Endometrium (tissue), 2 donors: ENCODE results near the gene SDF2L1.
"Not testable (repeated sequence)": the region's sequence is repeated elsewhere in the genome, so short reads cannot be mapped to it uniquely, and the experiment has no call there.

Experiments
- FAIRE-seq: peaks from 2 replicates; lab custom pipeline; 2012; peaks lifted over from hg19 to GRCh38; lab: Jason Lieb, UNC
- donor health status: control.
- donor health status: control.

SDF2L1 gene, protein sequence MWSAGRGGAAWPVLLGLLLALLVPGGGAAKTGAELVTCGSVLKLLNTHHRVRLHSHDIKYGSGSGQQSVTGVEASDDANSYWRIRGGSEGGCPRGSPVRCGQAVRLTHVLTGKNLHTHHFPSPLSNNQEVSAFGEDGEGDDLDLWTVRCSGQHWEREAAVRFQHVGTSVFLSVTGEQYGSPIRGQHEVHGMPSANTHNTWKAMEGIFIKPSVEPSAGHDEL

DNA sequence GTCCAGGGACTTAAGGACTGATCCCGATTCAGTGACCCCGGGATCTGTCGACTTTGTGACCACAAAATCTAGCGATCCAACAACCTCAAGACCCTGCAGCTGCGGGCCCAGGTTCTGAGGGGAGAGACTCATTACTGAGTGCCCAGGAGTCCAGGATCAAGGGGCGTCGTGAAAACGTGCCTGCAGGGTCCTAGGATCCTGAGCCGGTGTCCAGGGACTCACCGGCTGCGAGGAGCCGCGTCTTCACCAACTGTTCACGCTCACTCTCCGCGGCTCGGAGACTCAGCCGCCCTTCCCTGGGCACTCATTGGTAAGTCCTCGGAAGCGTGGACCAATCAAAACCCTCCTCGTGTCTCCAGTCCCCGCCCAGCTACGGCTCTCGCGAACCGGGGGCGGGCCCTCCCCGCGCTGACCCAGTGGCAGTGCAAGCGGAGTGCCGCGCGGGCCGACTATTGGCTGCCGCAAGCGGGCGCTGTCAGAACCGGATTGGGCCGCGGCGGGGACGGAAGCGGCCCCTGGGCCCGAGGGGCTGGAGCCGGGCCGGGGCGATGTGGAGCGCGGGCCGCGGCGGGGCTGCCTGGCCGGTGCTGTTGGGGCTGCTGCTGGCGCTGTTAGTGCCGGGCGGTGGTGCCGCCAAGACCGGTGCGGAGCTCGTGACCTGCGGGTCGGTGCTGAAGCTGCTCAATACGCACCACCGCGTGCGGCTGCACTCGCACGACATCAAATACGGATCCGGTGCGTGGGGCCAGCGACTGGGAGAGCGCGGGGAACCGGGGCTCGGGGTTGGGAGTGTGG is at the start of gene SDF2L1:
TSS of gene SDF2L1 (plus strand) at position 514 of the 795 bp plus-strand sequence. CDS start at position 549, 35 bp downstream.
- peak; percentile 96 for FAIRE-seq

DNA sequence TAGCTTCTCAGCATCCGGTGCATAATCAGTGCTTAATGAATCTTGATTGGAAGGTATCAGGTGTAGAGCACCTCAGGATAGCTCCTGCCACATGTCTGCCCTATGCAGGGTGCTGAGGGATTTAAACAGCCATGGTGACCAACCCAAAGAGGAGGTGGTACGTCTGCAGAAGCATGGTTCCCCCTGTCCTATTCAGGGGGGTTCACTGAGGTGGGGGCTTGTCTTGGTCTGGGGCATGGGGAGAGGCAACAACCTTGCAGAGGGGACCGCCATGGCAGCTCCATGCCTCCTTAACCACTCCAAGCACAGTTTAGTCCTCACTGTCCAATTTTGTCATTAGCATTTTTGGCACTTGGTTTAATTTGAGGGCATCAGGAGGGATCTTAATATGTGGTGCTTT is 49.7 kb upstream of the SDF2L1 start:
- FAIRE-seq, result no peak

DNA sequence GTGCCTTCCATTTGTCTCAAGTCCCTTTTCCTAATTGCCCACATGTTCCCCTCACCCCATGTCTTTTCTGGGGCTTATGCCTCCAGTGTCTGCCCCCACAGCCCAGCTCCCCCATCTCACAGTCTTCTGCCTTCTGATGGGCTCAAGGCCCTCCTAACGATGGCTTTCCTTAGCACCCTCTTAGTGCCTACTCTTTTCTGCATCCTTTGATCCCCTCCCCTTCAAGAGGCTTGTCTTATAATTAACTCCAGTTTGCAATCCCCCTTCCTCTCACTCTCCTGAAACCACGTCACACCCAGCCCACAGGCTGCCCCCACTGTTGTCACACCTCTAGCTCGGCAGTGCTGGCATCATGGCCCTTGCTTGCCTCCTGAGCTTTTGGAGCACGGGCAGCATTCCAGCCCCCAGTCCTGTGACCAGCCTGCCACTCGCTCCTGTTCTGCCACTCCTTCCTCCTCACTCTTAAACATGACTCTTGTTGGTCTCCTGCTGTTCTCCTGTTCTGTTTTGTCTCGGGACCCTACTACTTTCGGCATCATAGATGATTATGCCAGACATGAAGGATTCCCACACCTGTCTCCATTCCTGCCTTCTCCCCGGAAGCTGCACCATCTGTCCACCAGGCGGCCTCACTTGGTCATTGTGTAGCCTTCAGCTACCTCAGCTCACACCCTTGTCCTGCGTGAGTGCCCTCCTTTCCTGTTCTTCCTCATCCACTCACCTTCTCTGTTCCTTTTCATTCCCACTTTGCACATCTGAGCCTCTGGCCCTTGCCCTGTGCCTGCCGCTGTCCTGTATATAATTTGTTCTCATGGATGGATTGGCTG is 48.5 kb upstream of the SDF2L1 start:
- no peak for FAIRE-seq

DNA sequence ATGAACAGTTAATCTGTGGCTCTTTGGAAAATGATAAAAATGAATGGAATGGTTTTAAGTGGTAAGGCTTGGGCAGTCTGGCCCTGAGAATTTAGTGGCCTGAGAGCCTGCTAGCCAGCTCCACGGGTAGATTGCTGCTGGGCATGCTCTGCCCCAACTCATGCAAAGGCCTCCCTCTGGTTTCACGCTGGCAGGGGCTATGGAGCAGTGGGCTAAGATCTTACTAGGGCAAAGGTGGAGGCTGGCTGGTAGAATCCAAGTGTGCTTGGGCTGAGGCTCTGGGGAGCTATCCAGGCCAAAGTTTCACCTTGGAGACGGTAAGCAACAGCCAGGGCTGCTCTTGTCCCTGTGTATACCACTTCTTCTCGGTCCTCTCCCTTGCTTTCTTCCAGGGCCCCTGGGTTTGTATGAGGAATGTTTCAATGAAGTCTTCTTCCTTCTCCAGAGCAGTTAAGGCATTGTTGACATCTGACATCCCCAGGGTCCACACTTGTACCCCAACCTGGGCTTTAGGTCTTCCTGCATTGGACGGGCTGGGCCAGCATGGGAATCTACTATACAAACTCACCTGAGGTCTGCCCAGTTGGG is 47.1 kb upstream of the SDF2L1 start:
- FAIRE-seq, result no peak

DNA sequence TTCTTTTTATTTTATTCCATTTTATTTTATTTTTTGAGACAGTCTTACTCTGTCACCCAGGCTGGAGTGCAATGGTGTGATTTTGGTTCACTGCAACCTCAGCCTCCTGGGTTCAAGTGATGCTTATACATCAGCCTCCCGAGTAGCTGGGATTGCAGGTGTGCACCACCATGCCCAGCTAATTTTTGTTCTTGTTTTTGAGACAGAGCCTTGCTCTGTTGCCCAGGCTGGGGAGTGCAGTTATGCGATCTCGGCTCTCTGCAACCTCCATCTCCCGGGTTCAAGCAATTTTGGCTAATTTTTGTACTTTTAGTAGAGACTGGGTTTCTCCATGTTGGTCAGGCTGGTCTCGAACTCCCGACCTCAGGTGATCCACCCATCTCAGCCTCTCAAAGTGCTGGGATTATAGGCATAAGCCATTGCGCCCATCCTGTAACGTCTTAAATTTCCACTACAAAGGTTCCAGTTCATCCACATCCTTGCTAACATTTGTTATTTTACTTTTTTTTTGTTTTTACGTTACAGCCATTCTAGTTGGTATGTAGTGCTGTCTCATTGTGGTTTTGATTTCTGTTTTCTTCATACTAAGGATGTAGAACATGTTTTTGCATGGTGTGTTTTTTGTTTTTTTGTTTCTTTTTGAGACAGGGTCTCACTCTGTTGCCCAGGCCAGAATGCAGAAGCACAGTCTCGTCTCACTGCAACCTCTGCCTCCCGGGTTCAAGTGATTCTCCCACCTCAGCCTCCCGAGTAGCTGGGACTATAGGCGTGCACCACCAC is 45.6 kb upstream of the SDF2L1 start:
- FAIRE-seq, result not testable (repeated sequence)

DNA sequence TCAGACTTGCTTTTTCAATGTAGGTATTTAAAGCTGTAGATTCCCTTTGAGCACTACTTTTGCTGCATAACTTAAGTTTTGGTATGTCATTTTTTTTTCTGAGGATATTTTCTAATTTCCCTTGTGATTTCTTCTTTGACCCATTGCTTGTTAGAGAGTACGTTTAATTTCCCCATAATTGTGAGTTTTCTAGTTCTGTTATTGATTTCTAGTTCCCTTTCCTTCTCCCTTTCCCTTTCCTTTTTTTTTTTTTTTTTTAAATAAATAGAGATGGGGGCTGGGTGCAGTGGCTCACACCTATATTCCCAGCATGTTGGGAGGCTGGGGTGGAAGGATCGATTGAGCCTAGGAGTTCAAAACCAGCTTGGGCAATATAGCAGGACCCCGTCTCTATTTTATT is 43.8 kb upstream of the SDF2L1 start:
- no peak for FAIRE-seq

DNA sequence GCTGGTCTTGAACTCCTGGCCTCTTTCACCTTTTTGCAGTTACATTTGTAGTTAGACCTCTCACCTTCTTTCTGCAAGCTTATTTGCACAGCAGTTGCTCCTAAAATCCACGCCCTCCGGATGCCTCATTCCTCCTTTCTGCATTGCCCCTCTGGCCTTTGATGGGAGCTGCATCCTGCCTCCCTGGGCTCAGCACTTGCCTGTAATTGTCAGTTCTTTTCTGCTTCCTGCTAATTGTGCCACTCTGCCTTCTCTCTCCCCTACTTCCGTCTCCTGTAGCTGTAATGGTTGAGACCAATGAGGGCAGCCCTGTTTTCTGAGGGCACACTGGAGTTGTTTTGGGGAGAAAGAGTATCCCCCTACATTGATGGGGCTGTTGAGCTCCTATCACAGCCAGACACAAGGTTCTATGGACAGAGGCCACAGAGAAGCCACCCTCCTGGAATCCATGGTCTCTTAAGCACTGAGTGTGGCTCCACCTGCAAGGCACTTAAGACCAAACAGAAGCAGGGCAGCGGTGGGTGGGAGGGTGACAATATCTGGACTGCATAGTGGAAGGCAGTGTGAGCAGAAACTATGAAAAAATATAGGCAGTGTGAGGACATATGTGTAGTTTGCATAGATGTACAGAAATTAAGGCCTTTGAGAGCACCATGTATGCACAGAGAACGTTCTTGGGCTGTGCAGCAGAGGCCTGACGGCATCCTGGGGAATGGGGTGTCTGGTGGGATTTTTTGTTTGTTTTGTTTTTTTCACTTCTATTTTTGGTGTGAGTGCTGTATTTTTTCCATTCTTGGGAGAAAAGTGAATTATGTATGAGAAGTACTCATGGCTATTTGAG is 42.8 kb upstream of the SDF2L1 start:
- FAIRE-seq, result no peak

DNA sequence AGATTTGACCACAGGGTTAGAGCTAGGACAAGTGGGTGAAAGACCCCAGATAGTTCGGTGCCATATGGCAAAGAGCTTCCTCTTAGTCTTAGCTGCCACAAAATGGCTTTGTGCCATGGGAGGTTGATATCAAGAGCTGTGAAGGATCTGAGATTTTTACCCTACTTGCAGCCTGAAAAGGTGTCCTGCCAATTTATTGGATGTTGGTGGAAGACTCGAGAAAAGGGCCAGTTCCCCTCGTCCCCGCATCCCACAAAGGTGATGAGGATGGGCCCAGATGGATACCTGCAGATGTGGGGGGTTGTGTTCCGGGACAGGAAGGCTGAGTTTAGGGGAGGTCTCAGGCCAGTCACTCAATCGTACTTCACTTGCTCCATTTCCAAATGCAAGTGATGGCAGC is 39.5 kb upstream of the SDF2L1 start:
- no peak for FAIRE-seq

DNA sequence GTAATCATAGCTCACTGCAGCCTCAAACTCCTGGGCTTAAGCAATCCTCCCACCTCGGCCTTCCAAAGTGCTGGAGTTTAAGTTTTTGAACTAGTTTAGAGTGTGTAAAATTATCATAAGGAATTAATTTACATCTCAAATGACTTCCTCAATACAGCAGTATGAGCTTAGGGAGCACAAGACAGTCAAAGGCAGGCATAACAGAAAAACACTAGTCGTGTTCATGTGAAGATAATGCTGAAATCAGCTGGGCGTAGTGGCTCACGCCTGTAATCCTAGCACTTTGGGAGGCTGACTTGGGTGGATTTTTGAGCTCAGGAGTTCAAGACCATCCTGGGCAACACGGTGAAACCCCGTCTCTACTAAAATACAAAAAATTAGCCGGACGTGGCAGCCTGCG is 38.1 kb upstream of the SDF2L1 start:
- FAIRE-seq, result no peak

DNA sequence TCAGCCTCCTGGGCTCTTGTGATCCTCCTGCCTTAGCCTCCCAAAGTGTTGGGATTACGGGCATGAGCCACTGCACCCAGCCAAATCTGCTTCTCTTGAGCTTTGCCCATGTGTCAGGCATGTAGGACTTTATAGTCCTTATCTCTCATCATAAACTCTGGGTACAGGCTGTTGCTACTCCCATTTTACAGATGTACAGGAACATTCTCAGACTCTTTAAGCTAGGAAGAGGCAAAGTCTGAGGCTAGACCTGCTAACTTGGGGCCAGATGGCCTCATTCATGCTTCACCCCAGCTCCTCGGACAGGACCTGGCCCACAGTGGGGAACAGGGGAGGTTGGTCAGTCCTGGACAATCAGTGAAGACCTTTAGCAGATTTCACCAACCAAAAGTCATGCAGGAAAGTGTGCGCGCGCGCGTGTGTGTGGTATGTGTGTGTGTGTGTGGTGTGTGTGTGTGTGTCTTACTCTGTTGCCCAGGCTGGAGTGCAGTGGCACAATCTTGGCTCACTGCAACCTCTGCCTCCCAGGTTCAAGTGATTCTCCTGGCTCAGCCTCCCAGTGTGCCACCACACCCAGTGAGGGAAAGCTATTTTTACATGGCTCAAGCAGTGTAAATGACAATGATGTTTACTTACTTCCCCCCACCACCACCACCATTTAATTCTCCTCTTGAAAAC is 36.1 kb upstream of the SDF2L1 start:
- FAIRE-seq, result no peak

DNA sequence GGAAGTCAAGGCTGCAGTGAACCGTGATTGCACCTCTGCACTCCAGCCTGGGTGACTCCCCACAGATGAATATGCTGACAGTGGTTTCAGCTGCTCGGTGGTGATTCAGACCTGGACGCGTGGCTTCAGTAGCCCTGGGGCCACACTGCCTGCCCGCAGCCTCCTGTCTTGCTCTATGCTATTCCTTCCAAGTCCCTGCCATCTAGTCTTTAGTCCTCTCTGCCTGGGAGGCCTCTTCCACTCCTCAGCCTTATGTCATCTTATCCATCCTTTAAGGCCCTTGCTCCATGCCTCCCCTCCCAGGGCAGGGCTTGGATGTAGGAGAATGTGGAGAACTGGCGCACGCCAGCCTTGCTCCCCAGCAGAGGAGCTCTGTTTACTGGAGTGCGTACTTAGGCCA is 35.3 kb upstream of the SDF2L1 start:
- no peak for FAIRE-seq

DNA sequence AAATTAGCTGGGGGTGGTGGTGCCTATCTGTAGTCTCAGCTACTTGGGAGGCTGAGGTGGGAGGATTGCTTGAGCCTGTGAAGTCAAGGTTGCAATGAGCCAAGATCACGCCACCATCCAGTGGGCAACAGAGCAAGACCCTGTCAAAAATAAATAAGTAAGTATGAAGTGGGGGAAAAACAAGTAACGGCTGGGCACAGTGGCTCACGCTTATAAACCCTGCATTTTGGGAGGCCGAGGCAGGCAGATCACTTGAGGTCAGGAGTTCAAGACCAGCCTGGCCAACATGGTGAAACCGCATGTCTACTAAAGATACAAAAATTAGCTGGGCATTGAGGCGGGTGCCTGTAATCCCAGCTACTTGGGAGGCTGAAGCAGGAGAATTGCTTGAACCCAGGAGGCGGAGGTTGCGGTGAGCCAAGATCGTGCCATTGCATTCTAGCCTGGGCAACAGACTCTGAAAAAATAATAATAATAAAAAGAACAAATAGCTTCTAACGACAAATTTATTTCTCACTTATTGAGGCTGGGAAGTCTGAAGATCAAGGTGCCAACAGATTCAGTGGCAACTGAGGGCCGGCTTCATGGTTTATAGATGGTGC is 32.4 kb upstream of the SDF2L1 start:
- not testable (repeated sequence) for FAIRE-seq

DNA sequence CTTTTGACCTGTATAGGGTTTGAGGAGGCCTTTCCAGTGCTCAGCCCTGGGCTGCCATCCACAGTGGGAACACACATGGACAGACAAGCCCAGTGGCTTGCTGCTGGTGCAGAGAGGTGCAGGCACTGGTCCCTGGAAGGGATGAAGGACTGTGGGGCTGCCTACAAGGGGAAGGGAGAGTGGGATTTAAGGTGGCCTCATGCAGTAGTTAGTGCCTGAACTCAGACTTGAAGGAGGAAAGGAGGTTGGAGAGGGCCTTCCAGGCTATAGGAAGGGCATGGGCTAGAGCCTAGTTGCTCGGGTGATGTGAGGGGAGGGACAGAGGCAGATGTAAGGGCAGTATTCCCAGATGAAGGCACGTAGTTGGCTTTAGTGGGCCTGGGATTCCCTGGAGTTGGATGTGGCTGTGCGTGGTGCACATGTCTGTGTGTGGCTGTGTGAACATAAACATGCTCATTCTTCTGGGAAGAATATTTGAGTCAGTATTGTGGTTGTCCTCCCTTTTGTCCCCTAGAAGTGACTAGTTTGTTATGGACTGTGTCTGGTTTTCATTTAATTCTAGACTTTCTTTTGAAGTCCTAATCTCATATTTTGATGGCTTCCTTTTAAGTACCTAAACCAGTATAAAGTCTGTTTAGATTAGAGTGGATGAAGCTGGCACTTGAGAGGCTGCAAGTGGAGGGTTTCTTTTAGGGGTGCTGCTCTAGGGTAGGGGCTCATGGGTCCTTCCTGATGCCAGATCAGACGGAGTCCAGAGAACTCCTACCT is 30.7 kb upstream of the SDF2L1 start:
- FAIRE-seq, result no peak

DNA sequence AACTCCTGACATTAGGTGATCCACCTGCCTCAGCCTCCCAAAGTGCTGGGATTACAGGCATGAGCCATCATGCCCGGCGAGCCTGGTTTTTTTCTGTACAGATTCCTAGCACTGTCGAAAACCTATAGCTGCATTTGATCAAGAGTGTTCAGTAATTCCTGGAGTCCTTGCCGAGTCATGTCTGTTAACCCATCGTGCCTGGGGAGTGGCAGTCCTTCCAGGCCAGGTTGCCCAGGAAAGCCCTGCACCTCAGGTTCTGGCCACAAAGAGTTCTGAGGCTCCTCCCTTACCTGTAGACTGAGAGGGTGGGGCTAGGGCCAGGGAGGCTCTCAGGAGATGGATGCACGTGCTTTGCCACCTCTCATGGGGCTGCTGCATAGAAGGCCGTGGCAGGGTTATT is 29.2 kb upstream of the SDF2L1 start:
- no peak for FAIRE-seq

DNA sequence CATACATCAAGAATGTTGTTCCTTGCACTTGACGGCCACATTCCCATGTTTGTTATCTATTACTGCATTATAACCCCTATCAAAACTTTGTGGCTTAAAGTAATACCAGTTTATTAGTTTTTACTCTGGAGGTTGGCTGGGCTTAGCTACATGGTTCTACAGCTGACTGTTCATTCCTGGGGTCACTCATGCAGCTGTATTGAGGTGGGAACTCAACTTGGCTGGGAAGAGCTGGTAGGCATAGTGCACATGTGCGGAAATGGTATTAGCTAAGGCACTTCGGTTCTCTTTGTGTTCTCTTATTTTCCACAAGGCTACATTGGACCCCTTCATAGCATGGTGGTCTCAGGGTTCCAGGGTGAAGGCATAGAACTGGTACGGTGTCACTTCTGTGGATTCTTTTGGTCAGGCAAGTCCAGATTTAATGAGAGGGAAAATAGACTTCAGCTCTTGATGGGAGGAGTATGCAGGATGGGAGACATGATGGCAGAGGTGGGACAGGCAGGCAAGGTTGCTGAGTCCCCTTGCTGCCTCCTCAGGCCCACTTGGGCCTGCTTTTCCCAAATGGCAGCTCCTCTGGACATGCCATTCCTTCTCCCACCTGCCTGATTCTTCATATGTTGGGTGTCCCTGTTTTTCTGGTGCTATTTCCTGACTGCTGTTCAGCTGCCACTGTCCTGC is 28.4 kb upstream of the SDF2L1 start:
- no peak for FAIRE-seq

DNA sequence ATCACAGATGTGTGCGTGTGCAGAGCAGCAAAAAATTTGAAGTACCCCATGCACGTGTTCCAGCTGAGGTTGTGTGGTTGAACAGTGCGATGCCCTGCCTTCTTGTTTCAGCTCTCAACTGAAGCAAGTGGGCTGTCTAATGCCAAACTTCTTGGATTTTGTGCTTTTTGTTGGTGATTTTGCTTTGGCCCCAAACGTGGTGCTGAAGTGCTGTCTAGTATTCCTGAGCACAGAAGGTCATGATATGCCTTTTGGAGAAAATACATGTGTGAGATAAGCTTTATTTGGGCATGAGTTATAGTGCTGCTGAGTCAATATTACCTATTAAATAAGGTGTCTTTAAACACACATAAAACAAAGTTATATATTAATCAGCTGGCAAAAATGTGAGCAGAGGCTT is 26.4 kb upstream of the SDF2L1 start:
- no peak for FAIRE-seq

DNA sequence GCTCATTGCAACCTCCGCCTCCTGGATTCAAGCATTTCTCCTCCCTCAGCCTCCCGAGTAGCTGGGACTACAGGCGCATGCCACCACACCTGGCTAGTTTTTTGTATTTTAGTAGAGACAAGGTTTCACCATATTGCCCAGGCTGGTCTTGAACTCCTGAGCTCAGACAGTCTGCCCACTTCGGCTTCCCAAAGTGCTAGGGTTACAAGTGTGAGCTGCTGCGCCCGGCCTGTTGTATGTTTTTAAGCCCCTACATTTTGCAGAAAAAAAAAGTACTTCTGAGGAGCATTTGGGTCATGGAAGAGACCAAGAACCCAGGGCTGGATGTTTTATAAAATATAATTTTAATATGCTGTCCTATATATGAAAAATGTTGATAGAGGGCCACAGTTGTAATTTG is 24.8 kb upstream of the SDF2L1 start:
- FAIRE-seq, result not testable (repeated sequence)

DNA sequence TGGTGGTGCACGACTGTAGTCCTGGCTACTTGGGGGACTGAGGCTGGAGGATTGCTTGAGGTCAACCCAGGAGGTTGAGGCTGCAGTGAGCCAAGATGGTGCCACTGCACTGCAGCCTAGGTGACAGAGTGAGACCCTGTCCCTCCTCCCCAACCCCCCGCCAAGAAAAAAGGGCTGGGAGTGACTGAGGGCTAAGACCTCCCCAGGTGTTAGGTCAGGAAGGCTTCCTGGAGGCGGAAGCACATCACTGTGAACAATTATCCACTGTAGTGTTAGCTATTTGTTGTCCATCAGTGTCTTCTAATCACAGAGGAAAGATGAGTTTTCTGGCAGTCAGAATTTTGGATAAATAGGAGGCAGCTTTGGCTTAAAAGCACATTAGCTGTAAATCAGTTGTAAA is 21.1 kb upstream of the SDF2L1 start:
- FAIRE-seq, result no peak
